Kidney glomerular epithelial cell (primary cell): ENCODE measurements around the gene ATP9B.
"Not testable (repeated sequence)": the region's sequence is repeated elsewhere in the genome, so short reads cannot be mapped to it uniquely, and the experiment has no call there.

Experiments
- DNase-seq: peaks from one replicate; lab custom pipeline; 2025; lab: John Stamatoyannopoulos, UW

ATP9B gene

GRCh38 chr18:79365701-79366100 lies 296.5 kb downstream of the ATP9B start:
- DNase-seq, result no peak

DNA sequence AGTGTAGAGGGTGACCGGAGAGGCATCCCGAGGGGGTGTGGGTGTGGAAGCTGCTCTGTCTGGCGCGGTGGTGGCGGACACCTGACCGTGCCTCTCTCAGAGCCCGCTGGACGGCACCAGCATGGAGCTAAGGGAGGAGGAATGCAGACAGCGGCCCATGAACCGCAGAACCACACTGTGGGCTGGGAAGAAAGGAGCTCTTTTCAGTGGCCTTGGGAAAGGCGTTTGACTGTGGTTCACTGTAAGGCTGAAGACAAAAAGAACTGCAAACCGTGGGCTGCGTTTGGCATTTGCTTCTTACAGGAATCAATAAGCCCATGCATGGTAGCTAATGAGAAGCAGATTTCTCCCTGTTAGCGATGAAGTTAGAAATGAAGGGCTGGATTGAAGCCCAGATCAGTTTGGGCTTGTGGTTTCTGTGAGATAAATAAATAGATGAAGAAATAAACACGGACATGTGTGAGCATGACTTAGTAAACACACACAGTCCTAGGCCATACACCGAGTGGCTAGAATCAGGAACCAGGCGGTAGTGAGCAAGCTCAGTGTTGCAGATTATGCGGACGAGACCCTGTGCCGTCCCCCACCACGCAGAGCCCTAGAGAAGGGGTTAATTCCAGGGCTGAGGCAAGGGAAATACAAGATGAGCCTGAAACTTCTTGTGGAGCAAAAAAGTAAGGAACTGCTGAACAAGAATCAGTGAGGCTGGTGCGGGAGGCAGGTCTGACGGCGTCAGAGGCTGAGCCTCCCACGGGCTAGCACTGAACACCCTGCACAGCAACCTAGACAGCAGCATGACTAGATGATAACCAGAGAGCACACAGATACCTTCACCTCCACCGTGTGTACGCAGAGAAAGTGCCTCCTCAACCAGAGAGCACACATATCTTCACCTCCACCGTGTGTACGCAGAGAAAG lies 297.2 kb downstream of the ATP9B start:
- DNase-seq, result no peak

DNA sequence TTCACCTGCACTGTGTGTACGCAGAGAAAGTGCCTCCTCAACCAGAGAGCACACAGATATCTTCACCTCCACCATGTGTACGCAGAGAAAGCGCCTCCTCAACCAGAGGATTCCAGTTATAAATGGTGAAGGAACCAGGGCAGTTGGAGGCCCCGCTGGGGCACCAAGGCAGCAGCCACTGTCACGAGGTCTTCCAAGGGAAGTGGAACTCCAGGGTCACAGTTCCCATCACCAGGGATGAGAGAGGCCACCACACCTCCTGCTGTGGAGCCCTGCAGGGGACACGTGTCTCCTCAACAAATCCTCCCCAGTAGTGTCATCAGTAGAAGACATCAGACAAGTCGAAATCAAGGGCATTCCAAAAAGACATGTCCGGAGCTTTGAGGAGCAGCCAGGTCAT lies 298.3 kb downstream of the ATP9B start:
- no peak for DNase-seq

DNA sequence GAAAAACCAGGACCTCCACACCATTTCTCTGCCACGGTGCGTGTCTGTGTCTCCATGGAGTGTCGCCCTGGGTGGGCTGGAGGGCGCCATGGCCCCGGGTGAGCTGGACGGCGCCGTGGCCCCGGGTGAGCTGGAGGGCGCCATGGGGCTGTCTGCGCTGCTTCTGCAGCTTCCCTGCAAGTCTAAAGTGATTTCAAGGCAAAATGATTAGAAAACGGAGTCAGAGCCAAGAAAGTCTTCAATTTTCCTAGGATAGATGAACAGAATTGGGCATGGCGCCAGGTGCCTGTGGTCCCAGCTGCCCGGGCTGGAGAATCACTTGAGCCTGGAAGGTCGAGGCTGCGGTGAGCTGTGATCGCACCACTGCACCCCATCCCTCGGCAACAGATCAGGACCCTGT lies 298.8 kb downstream of the ATP9B start:
- no peak for DNase-seq

- no peak for DNase-seq
Measured at GRCh38 chr18:79368681-79369080, 299.5 kb downstream of the ATP9B start.

- DNase-seq, result no peak
Measured at GRCh38 chr18:79371561-79372121, 302.4 kb downstream of the ATP9B start.

- no peak for DNase-seq
Measured at GRCh38 chr18:79372461-79372860, 303.3 kb downstream of the ATP9B start.

GRCh38 chr18:79372991-79373390 lies 303.8 kb downstream of the ATP9B start:
- no peak for DNase-seq

GRCh38 chr18:79373736-79374135 lies 304.5 kb downstream of the ATP9B start:
- no peak for DNase-seq

DNA sequence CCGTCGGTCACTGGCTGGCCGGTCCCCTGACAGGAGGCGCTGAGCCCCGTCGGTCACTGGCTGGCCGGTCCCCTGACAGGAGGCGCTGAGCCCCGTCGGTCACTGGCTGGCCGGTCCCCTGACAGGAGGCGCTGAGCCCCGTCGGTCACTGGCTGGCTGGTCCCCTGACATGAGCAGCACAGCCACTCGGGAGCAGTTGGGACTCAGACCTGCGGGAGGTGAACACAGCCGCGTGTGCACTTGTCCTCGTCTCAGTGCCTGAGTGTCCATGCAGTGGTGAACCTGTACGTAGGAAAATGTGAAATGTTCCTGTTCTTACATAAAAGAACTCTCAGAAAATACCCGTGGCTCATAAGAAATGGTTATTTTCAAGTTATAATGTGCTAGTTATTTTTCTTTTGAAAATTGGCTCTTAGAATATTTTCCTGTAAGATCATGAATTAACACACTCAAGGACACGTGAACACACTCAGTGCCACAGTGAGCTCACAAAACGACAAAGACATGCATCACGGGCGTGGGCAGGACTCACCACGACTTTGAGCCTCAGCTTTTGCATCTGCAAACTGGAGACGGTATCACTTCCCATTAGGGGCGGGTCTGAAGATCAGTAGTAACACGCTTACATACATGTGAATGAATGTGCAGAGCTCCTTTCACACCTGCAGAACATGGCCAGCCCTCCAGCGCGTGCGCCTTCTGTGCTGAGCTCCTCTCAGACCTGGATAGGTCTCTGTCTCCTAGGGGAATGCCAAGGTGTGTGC lies 305.4 kb downstream of the ATP9B start:
- no peak for DNase-seq

DNA sequence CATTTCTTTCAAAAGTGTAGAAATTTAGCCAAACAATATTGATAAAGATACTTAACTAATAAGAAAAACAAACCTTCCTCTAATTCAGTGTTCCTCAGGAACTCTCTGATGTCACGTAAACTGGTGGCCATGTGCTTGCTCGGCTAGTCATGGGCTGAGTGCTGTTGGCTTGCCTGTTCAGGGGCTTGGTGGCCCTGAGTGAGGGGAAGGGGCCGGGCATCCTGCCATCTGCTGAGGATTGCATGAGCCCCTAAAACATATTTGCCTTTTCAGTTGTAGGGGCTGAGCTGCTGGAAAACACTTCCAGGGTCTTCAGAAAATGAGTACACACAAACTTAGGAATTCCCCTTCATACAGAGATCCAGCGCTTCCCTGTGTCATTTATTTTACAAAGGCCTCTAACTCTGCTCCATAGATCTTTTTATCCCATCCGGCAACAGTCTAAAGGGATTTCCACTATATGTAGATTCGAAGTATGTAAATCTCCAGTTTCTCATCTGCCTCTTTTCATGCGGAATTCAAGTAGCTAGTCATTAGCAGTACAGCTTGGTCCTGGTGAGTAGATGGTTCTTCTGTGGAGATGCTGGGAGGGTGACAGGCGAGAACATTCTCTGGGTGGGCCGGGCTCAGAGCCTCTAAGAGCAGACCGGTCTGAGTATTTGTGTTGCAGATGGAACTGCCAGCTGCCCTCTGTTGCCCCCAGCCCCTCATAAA lies 306.4 kb downstream of the ATP9B start:
- DNase-seq, result no peak

DNA sequence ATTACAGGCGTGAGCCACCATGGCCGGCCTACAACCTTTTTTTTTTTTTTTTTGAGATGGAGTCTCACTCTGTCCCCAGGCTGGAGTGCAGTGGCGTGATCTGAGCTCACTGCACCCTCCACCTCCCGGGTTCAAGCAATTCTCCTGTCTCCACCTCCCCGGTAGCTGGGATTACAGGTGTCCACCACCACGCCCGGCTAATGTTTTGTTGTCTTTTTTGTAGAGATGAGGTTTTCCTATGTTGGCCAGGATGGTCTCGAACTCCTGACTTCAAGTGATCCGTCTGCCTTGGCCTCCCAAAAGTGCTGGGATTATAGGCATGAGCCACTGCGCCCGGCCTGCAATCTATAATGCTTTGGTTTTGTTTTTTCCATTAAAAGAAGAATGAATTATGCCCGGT lies 307.5 kb downstream of the ATP9B start:
- DNase-seq, result not testable (repeated sequence)

- no peak for DNase-seq
Measured at GRCh38 chr18:79377187-79377891, 308.1 kb downstream of the ATP9B start.

GRCh38 chr18:79378536-79379250 lies 309.5 kb downstream of the ATP9B start:
- DNase-seq, result peak; percentile 70

- DNase-seq, result no peak
Measured at GRCh38 chr18:79379251-79379905, 310.2 kb downstream of the ATP9B start.

- DNase-seq, result no peak
Measured at GRCh38 chr18:79379931-79380815, 311.0 kb downstream of the ATP9B start.

DNA sequence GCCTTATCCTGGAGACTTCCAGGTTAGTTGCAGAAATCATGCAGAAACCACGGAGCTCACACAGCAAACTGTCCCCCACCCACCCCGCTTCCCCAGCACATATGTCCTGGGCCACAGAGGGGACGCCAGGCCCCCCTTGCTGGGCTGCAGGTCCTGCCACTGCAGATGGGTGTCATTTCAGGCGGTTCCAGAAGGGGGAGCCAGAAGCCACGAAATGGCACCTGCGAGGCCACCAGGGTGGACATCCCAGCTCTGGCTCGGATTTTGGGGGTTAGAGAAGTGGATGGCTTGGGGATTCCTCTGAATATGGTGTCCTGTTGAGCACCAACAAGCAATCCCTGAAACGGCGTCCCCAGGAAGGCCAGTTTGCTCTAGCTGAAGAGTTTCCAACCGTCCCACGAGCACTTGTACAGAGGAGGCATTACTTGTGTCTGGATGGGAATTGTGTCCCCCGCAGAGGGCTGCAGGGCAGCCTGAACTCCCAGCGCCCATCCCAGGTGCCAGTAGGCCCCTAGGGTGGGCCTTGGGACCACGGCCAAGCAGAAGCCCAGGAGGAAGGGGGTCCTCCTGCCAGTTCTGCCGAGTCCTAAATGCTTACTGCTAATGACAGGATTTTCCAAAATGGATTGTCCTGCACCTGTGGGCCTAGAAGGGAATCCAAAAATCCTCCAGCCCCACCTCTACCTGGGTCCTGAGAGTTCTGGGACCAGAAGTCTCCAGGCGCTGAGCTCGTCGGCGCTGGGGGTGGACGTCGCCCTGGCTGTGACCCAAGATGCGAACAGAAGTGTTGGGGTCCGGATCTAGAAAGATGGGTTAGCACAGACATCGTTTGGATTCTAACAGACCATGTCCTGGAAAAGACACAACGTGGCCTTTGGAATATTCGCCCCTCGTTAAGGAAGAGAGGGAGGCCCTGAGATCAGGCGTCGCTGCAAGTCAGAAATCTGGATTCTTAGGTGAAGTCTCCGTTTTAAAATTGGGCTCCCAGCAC lies 311.9 kb downstream of the ATP9B start:
- DNase-seq, result no peak

- DNase-seq, result no peak
Measured at GRCh38 chr18:79381811-79382311, 312.7 kb downstream of the ATP9B start.
